Prostate gland (tissue), 2 donors: ENCODE measurements around the gene DACT2. TPM values are rescaled to one million over a fixed set of nuclear protein-coding genes. Genes with fewer than 3 reads are reported as not detected.

Experiments used
- DNase-seq: peaks from one replicate; pipeline ENCODE4 v3.0.0-alpha.2; 2019; ENCODE audit warnings: low spot score
- H3K27ac ChIP-seq, 2 donors: fragments of 200-600 bp; sonication (generic); 2 replicates each; pipeline ENCODE4 v1.5.1; 2017 to 2019
- H3K27me3 ChIP-seq: fragments of 200-600 bp; sonication (generic); replicated peaks from 2 replicates; pipeline ENCODE4 v1.5.1; 2019; ENCODE audit not compliant: insufficient read depth
- H3K36me3 ChIP-seq, 2 donors: fragments of 200-600 bp; sonication (generic); 1 replicate in 1 of 2; 2 replicates in 1 of 2; pipeline versions ENCODE4 v1.5.1 to v1.8.1; 2017 to 2019
- H3K4me1 ChIP-seq: fragments of 200-600 bp; sonication (generic); replicated peaks from 2 replicates; pipeline ENCODE4 v1.5.1; 2019
- H3K4me3 ChIP-seq, 2 donors: fragments of 200-600 bp; sonication (generic); 2 replicates each; pipeline ENCODE4 v1.5.1; 2017 to 2019
- H3K9me3 ChIP-seq: fragments of 200-600 bp; sonication (generic); 2 replicates; pipeline ENCODE4 v1.5.1; 2017
- POLR2A ChIP-seq: fragments of 450-650 bp; IDR thresholded peaks from one replicate; pipeline ENCODE4 v1.6.1; 2016; ENCODE audit warnings: antibody characterized with exemption, mild to moderate bottlenecking
- POLR2AphosphoS5 ChIP-seq: sonication (generic); formaldehyde crosslinking; IDR thresholded peaks from one replicate; pipeline ENCODE4 v1.6.1; 2017; ENCODE audit warnings: antibody characterized with exemption
- WGBS: methylation state at CpG from one replicate; pipeline ENCODE4 v1.1.5; 2018; 5-methylcytosine and 5-hydroxymethylcytosine counted together
- intact Hi-C: fragments of 100-400 bp; cut with DNase I; formaldehyde crosslinking; loops from one replicate; pipeline ENCODE4 v1.14.2; 2022
- total RNA-seq, 2 donors: library from RNA; depleted of rRNA; stranded (reverse); fragments of >200 nt; gene quantifications; one replicate each; pipeline ENCODE4 v1.1.0, GENCODE V29; 2016
- TF ChIP-seq, protein P1 (sequence below), 4 experiments: fragments of 200-600 bp in 2 of 4; fragments of 450-650 bp in 2 of 4; sonication (generic) in 2 of 4; IDR thresholded peaks; 1 replicate in 3 of 4; 2 replicates in 1 of 4; pipeline ENCODE4 v1.5.1; 2016 to 2019; ENCODE audit warnings: antibody characterized with exemption in 4 of 4, mild to moderate bottlenecking in 2 of 4, moderate library complexity in 2 of 4

Gene DACT2
- total RNA-seq, 2 donors from 2014 or later, result 22.1 to 28.1 TPM

DNA sequence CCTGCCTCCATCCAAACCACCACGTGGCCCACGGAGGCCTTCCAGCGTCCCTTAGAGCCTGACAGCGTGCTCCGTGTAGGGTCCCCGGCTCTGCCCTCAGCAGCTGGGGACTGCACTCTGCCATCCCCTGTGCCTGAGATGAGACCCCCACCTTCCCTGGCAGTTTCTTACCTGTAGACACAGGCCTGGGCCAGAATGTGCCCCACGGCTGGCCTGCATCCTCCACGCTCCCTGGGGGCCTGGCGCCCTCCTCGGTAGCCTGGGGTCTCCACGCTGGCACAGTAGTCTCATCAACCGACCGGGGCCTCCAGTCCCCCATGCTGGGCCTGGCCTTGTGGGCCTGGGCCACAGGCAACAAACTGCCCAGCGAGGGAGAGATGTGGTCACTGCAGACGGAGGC lies 9.6 kb downstream of the DACT2 start:
- no peak for DNase-seq
- H3K27me3 ChIP-seq, result no peaks in the 10 kb centered on the region
- H3K36me3 ChIP-seq, result no peaks in the 10 kb centered on the region
- H3K4me1 ChIP-seq, result peaks cover 8% of the 10 kb centered on the region
- intact Hi-C loops, result loop anchor here (5.0 kb wide), 1 partner anchor 148 kb away; no protein-coding TSS in a partner anchor
- H3K27ac ChIP-seq, result no peak overlapping the region
- 92% methylated on average over 10 of the region's 15 CpGs for WGBS
- H3K4me3 ChIP-seq, result no peak overlapping the region
- TF ChIP-seq POLR2A (no peak), POLR2AphosphoS5 (no peak)
- no peaks in the 10 kb centered on the region for H3K9me3 ChIP-seq

DNA sequence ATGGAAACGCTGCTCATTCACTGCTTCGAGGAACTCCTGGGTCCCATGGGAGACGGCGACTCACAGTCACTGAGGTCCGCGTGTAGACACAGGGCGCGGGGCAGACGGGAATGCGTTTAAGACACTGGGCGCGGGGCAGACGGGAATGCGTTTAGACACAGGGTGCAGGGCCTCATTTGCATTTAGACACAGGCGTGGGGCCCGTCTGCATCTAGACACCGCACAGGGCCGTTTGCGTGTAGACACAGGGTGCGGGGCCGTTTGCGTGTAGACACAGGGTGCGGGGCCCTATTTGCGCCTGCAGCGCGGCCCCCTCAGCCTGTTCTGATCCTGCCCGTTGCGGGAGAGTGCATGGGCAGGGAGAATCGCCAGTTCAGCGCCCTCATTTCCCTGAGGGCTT lies 10.4 kb downstream of the DACT2 start:
- Histone ChIP-seq H3K4me1 (peaks cover 8% of the 10 kb centered on the region), H3K4me3 (no peak overlapping the region), H3K27me3 (no peaks in the 10 kb centered on the region), H3K36me3 (no peaks in the 10 kb centered on the region), H3K27ac (no peak overlapping the region), H3K9me3 (no peaks in the 10 kb centered on the region)
- intact Hi-C loops, result no loop called here
- TF ChIP-seq, protein P1, sequence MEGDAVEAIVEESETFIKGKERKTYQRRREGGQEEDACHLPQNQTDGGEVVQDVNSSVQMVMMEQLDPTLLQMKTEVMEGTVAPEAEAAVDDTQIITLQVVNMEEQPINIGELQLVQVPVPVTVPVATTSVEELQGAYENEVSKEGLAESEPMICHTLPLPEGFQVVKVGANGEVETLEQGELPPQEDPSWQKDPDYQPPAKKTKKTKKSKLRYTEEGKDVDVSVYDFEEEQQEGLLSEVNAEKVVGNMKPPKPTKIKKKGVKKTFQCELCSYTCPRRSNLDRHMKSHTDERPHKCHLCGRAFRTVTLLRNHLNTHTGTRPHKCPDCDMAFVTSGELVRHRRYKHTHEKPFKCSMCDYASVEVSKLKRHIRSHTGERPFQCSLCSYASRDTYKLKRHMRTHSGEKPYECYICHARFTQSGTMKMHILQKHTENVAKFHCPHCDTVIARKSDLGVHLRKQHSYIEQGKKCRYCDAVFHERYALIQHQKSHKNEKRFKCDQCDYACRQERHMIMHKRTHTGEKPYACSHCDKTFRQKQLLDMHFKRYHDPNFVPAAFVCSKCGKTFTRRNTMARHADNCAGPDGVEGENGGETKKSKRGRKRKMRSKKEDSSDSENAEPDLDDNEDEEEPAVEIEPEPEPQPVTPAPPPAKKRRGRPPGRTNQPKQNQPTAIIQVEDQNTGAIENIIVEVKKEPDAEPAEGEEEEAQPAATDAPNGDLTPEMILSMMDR (IDR thresholded peaks at IDR 0.05), result no peak
- TF ChIP-seq POLR2A, result no peak
- no peak for TF ChIP-seq POLR2AphosphoS5
- WGBS, result 95% methylated on average over 30 of the region's 30 CpGs
- no peak for DNase-seq

DNA sequence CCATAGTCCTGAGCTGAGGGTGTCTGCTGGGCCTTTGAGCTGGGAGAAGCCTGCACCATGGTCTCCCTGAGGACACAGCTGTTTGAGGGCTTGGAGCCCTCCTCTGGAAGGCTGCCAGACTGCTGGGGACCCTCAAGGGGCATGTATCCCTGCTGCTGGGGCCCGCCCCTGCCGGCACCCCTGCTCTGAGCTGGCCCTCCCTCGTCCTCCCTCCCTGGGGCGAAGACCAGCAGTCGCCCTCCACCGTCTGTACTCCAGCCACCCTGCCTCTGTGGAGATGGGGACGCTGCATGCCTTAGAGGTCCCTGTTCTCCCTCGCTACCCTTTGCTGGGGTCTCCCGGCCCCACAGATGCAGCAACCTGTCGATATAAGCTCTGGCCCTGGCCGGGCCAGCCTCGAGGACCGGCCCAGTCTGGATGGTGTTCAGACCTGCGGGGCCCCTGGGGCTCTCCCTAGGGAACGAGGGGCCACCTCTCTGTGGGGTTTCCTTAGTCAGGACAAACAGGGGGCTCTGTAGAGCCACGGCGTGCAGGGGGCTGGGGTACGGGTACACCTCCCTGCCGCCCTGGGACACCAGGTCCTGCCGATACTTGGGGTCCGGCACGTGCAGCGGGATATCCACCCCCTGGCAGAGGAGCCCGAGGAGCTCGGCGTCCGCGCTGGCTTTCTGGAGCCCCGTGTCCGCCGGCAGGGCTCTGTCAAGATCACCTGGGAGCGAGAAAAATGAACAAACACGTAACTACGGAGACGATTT lies 11.0 kb downstream of the DACT2 start:
- TF ChIP-seq, protein P1 (IDR thresholded peaks at IDR 0.05), result no peak
- no peak for TF ChIP-seq POLR2AphosphoS5
- TF ChIP-seq POLR2A, result no peak
- intact Hi-C loops, result no loop called here

DNA sequence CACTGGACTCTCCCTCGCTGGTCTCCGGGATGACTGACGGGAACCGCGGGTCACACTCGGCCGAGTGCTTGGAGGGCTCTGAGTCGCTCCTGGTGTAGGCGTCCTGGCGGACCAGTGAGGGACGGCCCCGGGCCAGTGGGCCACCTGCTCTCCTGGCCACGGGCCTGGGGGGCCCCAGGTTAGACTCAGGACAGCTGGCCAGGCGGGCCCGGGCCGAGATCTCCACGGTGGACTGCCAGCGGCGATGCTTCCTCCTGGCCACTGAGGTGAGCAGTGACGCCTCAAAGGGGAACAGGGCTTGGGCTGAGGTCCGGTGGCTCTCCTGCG lies 11.9 kb downstream of the DACT2 start:
- DNase-seq, result no peak
- intact Hi-C loops, result no loop called here
- H3K27me3 ChIP-seq, result no peaks in the 10 kb centered on the region
- no peak overlapping the region for H3K4me3 ChIP-seq
- no peaks in the 10 kb centered on the region for H3K36me3 ChIP-seq
- H3K27ac ChIP-seq, result no peak overlapping the region
- no peaks in the 10 kb centered on the region for H3K4me1 ChIP-seq
- 93% methylated on average over 11 of the region's 22 CpGs for WGBS
- no peaks in the 10 kb centered on the region for H3K9me3 ChIP-seq
- TF ChIP-seq POLR2A (no peak), POLR2AphosphoS5 (no peak)
- TF ChIP-seq, protein P1 (IDR thresholded peaks at IDR 0.05), result no peak

More for the DNA sequence above, 11.0 kb downstream of the DACT2 start:
- H3K4me3 ChIP-seq, result no peak overlapping the region
- peaks cover 3% of the 10 kb centered on the region for H3K4me1 ChIP-seq
- H3K27ac ChIP-seq, result no peak overlapping the region
- DNase-seq, result no peak
- H3K27me3 ChIP-seq, result no peaks in the 10 kb centered on the region
- H3K9me3 ChIP-seq, result no peaks in the 10 kb centered on the region
- no peaks in the 10 kb centered on the region for H3K36me3 ChIP-seq
- WGBS, result 95% methylated on average over 35 of the region's 35 CpGs

DNA sequence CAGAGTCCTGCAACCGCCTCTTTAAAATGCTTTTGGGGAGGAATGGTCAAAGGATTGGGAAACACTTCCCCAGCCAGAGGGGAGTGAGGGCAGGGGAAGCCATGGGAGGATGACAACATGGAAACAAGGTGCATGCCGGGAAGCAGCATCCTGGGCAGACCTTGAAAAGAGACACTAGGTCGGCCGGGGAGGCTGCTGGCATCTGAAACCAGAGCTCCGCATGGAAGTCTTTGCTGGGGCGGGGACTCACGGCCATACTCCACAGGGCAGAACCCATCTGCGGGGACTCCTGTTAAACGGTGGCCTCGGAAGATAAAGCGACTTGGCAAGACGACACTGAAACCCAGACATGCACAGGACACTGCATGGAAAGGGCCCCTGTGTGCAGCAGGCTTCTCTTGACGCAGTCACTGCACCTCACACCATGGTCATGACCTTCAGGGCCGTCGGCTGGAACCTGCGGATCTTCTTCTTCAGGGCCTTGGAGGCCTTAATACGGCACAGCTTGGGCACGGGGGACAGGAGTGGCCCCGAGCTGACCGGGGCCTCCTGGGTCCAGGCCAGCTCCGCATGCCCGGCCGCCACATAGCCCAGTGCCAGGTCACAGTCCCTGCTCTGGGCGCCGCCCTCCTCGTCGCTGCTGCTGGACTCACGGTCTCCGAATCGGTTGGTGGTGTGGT lies 12.4 kb downstream of the DACT2 start:
- no peak for TF ChIP-seq POLR2A
- no peak for TF ChIP-seq POLR2AphosphoS5
- TF ChIP-seq, protein P1 (IDR thresholded peaks at IDR 0.05), result no peak
- no peaks in the 10 kb centered on the region for H3K4me1 ChIP-seq
- no peak overlapping the region for H3K27ac ChIP-seq
- intact Hi-C loops, result no loop called here
- 91% methylated on average over 24 of the region's 30 CpGs for WGBS
- no peaks in the 10 kb centered on the region for H3K9me3 ChIP-seq
- no peak for DNase-seq
- H3K27me3 ChIP-seq, result no peaks in the 10 kb centered on the region
- H3K36me3 ChIP-seq, result no peaks in the 10 kb centered on the region
- H3K4me3 ChIP-seq, result no peak overlapping the region
